Stimulated activated naive CD8-positive, alpha-beta T cell treated with anti-CD3 and anti-CD28 coated beads, Interleukin-15, Interleukin-2, amounts not matched to agents 100 ng/mL and 50 ng/mL, for 24 hours (primary cell): ENCODE measurements around the gene ITPR2.
"Not testable (repeated sequence)": the region's sequence is repeated elsewhere in the genome, so short reads cannot be mapped to it uniquely, and the experiment has no call there.

Experiments
- H3K27ac Mint-ChIP-seq: one replicate; pipeline ENCODE4 v1.8.0; 2021; ENCODE audit warnings: mild to moderate bottlenecking, mixed read lengths
- H3K27me3 Mint-ChIP-seq: one replicate; pipeline ENCODE4 v1.8.0; 2021; ENCODE audit warnings: mixed read lengths
- H3K36me3 Mint-ChIP-seq: one replicate; pipeline ENCODE4 v1.8.0; 2021; ENCODE audit warnings: low read depth, mixed read lengths
- H3K4me1 Mint-ChIP-seq: one replicate; pipeline ENCODE4 v1.8.0; 2021; ENCODE audit warnings: low read depth, mixed read lengths
- H3K4me3 Mint-ChIP-seq: one replicate; pipeline ENCODE4 v1.8.0; 2021; ENCODE audit warnings: mild to moderate bottlenecking, mixed read lengths
- H3K9me3 Mint-ChIP-seq: one replicate; pipeline ENCODE4 v1.8.0; 2021; ENCODE audit warnings: mixed read lengths

Gene ITPR2

DNA sequence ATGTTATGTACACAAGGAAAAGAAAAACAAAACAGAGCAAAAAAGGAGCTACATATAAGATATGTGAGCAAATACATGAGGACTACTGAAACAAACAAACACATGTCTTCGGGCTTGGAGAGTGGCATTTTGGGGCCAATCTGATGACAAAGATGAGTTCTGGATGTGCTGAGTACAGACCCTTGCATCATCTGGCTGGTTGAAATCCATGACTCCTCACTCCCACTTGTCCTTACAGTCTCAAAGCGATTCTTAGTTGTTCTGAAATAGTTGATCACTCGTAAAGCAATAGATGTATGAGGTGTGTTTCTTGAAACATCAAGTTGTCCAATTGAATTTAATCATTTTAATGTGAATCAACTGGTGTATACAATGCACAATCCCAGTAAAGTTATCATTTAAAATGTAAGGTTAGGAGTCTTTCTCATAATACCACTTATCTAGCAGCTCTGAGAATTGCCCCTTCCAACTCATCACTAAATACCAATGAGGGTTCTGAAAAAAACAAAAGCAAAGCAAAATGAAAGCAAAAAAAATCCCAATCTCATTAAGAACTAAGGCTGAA, 136.9 kb downstream of the ITPR2 start:
- H3K36me3 Mint-ChIP-seq: peaks cover 67% of the 10 kb centered on the region
- peak overlapping the region; percentile 56 for H3K27ac Mint-ChIP-seq
- H3K4me3 Mint-ChIP-seq: no peak overlapping the region
- peaks cover 13% of the 10 kb centered on the region for H3K4me1 Mint-ChIP-seq
- no peaks in the 10 kb centered on the region for H3K27me3 Mint-ChIP-seq
- no peaks in the 10 kb centered on the region for H3K9me3 Mint-ChIP-seq

DNA sequence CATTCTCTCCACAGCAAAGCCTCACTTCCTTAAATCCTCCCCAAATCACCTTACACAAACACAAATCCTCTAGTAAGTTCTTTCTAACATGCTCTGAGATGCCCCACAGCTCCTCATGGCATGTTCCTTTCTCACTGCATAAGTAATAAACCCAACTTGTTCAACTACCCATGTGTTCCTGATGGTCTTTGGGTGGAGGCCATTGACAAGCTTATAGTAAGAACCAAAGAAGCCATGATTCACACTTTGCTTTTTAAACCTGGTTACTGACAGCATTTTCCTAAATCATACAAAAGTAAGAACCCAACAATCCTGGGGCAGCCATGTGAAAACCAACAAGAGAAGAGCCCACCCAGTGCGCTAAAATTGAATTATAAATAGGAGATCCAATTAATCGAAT, 138.6 kb downstream of the ITPR2 start:
- H3K4me1 Mint-ChIP-seq: peaks cover 13% of the 10 kb centered on the region
- peaks cover 79% of the 10 kb centered on the region for H3K36me3 Mint-ChIP-seq
- no peaks in the 10 kb centered on the region for H3K27me3 Mint-ChIP-seq
- H3K27ac Mint-ChIP-seq: no peak overlapping the region
- H3K9me3 Mint-ChIP-seq: no peaks in the 10 kb centered on the region
- no peak overlapping the region for H3K4me3 Mint-ChIP-seq

DNA sequence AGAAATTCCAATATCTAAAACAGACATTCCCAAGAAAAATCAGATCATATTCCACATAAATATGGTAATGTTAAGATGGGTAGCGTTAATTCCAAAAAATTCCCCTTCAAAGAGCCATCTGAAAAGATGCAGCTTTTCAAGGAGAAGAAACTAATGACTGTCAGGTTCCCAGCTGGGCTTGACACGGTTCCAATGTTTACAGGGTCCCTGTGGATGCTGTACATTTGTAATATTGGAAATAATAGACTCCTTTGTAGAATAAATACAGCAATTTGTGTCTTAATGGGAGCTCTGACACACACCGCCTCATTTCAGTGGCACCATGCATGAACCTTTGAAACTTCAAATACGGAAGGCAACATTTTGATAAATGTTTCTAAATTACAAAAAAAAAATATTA, 140.6 kb downstream of the ITPR2 start:
- no peaks in the 10 kb centered on the region for H3K9me3 Mint-ChIP-seq
- peaks cover 75% of the 10 kb centered on the region for H3K36me3 Mint-ChIP-seq
- H3K4me3 Mint-ChIP-seq: no peak overlapping the region
- H3K27me3 Mint-ChIP-seq: no peaks in the 10 kb centered on the region
- H3K27ac Mint-ChIP-seq: no peak overlapping the region
- H3K4me1 Mint-ChIP-seq: peaks cover 5% of the 10 kb centered on the region

DNA sequence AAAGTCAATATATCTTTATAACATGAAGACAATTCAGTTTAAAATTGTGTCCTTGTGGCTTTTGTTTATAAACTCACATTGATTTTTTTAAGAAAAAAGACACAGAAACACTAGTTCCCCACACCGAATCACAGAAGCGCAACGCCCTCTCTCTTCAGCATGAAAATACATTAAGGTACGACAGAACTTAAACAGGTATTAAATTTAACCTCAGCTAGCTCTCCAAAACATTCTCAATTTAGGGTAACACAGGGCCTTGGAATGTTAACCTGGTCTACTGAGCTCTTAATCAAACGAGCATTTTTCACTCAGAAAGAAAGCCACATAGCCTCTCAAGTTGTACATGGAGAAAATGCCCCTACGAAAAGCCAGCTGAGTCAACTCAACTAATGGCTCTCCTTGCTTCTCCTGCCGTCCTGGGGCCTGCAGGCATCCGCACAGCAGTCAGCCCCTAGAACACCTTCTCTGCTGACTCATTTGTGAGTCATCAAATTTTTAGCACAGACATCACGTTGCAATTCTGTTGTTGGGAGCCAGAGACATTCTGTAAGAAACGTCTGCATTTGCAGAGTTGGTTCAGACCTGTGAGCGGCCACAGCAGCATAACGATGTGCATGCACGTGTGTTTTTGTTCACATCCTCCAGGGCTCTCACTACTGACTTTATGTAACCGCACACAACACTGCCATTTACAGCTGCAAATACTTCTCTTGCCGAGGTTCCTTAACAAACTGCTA, 141.6 kb downstream of the ITPR2 start:
- Mint-ChIP-seq H3K36me3 (peaks cover 74% of the 10 kb centered on the region), H3K9me3 (no peaks in the 10 kb centered on the region), H3K27ac (no peak overlapping the region), H3K27me3 (no peaks in the 10 kb centered on the region), H3K4me3 (no peak overlapping the region), H3K4me1 (no peaks in the 10 kb centered on the region)

DNA sequence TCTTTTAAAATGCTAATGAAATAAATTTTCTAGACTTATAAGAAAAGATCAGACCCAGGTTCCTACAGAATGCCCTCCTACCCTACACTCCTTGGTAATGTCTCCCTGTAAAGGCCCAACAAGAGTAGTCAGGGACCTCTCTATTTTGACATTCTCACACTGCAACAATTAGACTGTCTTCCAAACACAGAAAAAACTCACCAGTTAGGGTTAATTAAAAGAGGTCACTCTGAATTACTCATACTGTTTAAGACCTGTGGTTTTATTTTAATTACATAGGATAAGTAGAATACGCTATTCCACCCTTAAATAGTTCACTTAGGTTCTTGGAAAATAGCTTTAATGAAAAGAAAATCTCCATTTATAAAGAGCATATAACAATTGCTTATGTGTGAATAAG, 142.4 kb downstream of the ITPR2 start:
- Mint-ChIP-seq H3K27ac (no peak overlapping the region), H3K4me3 (no peak overlapping the region), H3K27me3 (no peaks in the 10 kb centered on the region), H3K9me3 (no peaks in the 10 kb centered on the region), H3K36me3 (peaks cover 72% of the 10 kb centered on the region), H3K4me1 (no peaks in the 10 kb centered on the region)

DNA sequence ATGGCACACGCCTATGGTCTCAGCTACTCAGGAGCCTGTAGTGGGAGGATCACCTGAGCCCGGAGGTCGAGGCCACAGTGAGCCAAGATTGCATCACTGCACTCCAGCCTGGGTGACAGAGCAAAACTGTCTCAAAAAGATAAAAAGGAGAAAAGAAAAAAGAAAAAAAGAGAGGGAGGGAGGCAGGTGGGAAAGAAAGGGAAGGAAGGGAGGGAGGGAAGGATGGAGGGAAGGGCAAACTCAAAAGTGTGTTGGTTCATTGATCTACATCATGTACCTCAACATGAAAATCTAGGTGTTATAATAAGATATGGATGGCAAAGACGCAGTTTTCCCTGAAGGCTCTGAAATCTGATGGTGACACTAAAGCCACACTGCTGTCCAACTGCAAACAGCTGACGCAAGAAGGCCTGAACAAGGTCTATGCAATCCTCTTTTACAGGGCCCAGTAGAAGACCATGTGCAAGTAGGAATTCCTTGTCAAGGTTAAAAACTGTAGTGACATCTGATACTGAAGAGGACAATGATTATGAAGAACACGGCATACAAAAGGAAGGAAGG, 143.6 kb downstream of the ITPR2 start:
- H3K36me3 Mint-ChIP-seq: peaks cover 71% of the 10 kb centered on the region

DNA sequence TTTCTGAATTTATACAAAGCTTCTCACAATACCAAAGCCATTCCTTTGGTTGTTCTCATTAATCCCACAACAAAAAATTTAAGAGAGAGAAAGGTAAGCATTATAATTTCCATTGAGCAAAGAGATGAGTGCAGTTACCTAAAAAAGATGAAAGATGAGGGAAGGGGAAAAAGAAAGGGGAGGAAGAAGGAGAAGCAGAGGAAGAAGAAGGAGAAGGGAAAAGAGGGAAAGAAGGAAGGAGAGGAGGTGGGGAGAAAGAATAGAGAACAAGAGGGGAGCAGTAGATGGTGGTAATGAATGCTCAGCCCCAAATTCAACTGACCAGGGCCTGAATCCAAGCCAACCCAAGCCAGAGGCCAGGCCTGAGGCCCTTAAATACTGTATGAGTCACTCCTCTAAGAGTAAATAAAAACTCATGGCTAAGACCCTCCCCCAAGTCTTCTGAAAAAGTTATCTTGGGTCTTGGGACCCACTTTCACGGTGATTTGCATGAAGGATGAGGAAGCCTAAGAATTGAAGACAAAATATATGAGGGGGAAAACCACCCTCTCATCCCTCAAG, 144.6 kb downstream of the ITPR2 start:
- Mint-ChIP-seq H3K27ac (no peak overlapping the region), H3K9me3 (no peaks in the 10 kb centered on the region), H3K4me1 (no peaks in the 10 kb centered on the region), H3K27me3 (no peaks in the 10 kb centered on the region), H3K36me3 (peaks cover 71% of the 10 kb centered on the region), H3K4me3 (no peak overlapping the region)

More for the DNA sequence above, 143.6 kb downstream of the ITPR2 start:
- no peaks in the 10 kb centered on the region for H3K27me3 Mint-ChIP-seq
- H3K27ac Mint-ChIP-seq: no peak overlapping the region
- no peaks in the 10 kb centered on the region for H3K9me3 Mint-ChIP-seq
- no peaks in the 10 kb centered on the region for H3K4me1 Mint-ChIP-seq
- H3K4me3 Mint-ChIP-seq: no peak overlapping the region

DNA sequence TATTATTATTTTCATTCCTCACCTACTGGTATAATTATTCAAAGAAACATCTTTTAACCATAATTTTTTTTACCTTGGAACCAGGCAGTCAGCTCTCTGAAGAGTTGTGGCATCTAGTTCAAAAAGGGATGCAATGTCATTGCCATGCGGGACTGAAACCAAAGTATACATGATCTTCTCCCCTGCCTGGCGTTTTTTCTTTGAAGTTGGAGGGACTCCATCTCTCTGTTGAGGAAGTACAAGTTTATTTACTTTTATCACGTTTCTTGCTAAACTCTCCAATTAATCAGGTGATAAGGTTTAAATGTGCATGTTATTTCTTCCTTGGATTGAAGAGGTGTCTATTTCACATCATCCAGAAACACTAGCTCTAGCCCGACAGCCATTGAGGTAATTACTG, 146.6 kb downstream of the ITPR2 start:
- H3K9me3 Mint-ChIP-seq: no peaks in the 10 kb centered on the region
- no peak overlapping the region for H3K27ac Mint-ChIP-seq
- no peaks in the 10 kb centered on the region for H3K4me1 Mint-ChIP-seq
- no peaks in the 10 kb centered on the region for H3K27me3 Mint-ChIP-seq
- no peak overlapping the region for H3K4me3 Mint-ChIP-seq
- H3K36me3 Mint-ChIP-seq: peaks cover 70% of the 10 kb centered on the region

DNA sequence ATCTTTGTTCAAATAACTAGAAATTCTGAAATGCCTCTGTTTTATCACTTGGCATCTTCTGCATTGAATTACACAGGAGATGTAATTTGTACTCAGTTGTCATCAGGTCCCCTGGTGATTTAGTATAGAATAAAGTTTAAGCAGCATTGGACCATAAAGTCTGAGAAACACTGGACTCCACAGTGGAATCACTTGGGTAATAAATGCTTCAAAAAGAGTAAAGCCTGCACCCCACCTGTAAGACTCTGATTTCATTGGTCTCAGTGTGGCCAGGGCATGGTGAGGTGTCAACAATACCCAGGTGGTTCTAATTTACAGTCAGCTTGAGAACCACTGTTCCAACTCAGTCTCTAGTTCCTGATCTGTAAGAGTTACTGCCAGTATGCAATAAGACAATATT, 148.9 kb downstream of the ITPR2 start:
- H3K4me3 Mint-ChIP-seq: no peak overlapping the region
- peaks cover 4% of the 10 kb centered on the region for H3K4me1 Mint-ChIP-seq
- H3K27ac Mint-ChIP-seq: no peak overlapping the region
- peaks cover 63% of the 10 kb centered on the region for H3K36me3 Mint-ChIP-seq
- no peaks in the 10 kb centered on the region for H3K9me3 Mint-ChIP-seq
- no peaks in the 10 kb centered on the region for H3K27me3 Mint-ChIP-seq

DNA sequence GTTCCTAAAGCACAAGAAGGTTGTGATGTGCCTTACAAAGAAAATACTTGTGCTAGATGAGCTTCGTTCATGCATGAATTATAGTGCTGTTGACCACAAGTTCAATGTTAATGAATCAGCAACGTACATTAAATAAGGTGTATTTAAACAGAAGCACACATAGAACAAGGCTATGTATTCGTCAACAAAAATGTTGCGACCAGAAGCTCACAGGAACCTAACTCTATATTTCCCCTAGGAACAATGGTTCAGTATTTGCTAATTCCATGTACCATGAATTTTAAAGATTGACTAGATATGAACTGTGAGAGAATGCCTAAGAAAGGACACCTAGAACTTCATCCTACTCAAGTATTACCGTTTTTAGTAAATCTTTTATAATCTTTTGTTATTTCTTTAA, 149.6 kb downstream of the ITPR2 start:
- no peaks in the 10 kb centered on the region for H3K9me3 Mint-ChIP-seq
- H3K27me3 Mint-ChIP-seq: no peaks in the 10 kb centered on the region
- H3K36me3 Mint-ChIP-seq: peaks cover 60% of the 10 kb centered on the region
- peaks cover 4% of the 10 kb centered on the region for H3K4me1 Mint-ChIP-seq
- no peak overlapping the region for H3K4me3 Mint-ChIP-seq
- H3K27ac Mint-ChIP-seq: no peak overlapping the region

DNA sequence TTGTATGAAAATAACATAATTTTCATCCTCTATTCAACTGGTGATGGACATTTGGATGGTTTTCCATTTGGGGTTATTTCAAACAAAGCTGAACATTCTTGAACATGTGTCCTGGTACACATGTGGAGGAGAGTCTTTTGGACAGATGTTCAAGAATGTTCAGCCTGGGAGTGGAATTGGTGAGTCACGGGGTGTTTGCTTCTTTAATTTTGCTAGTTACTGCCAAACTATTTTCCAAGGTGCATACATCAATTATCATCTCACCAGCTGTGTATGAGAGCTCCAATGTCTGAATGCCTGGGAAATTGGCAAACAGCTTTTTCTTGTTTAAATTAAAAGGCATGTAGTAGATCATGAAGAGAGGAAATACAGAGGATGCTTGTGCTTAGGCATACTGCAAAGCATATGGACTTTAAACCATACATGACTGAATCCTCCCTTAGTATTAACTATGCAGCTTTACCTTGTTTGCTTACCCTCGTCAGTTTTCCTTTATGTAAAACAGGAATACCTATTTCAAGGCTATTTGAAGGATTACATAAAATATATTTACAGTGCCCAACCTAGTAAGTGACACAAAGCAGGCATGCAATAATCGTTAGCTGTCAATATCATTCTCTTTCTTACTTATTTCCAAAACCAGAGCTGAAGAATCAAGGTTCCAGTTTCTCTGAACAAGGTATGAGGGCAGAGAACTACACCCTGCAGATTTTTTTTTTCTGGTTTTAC, 152.1 kb downstream of the ITPR2 start:
- no peaks in the 10 kb centered on the region for H3K27me3 Mint-ChIP-seq
- no peak overlapping the region for H3K4me3 Mint-ChIP-seq
- no peak overlapping the region for H3K27ac Mint-ChIP-seq
- peaks cover 4% of the 10 kb centered on the region for H3K4me1 Mint-ChIP-seq
- no peaks in the 10 kb centered on the region for H3K9me3 Mint-ChIP-seq
- H3K36me3 Mint-ChIP-seq: peaks cover 61% of the 10 kb centered on the region

DNA sequence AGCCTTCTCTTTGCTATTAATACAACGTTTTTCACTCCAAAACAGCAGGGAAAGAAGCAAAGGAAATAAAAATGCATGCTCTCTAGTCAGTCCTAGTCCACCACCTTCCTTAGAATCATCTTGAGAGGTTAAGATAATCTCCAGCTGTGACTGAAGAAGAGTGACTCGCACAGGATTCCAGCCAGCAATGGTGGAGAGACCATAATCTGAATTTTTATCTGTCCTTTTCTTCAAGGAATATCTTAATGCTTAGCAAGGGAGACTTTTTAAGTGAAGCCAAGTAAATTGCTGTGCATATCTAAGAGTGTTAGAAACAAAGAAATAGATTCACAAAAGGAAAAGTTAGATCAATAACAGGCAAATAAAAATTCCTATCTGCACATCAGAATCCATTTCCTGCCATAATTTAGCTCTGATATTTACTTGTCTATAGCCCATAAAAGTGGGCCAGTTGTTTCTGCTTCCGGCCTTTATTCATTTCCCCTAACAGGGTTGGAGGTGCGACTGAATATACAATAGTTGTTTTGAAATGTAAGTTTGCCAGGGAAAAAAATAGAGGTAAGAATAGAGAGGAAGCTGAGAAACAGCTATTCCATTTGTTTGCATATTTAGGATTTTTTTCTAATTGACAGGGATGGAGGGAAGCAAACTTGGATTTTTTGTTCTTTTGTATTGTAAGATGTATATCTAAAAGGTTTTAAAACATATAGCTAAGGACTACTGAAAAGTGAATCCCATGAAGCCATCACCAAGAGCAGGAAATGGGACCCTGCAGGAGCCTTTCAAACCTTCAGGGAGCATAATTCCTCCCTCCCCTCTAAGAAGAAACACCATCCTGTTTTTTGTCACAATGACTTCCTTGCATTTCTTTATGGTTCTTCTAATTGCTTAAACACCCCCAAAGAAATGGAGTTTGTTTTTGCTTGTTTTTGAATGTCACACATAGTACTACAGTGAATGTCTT, 154.0 kb downstream of the ITPR2 start:
- Mint-ChIP-seq H3K4me1 (peaks cover 4% of the 10 kb centered on the region), H3K9me3 (no peaks in the 10 kb centered on the region), H3K27me3 (no peaks in the 10 kb centered on the region), H3K36me3 (peaks cover 43% of the 10 kb centered on the region), H3K4me3 (no peak overlapping the region), H3K27ac (no peak overlapping the region)

DNA sequence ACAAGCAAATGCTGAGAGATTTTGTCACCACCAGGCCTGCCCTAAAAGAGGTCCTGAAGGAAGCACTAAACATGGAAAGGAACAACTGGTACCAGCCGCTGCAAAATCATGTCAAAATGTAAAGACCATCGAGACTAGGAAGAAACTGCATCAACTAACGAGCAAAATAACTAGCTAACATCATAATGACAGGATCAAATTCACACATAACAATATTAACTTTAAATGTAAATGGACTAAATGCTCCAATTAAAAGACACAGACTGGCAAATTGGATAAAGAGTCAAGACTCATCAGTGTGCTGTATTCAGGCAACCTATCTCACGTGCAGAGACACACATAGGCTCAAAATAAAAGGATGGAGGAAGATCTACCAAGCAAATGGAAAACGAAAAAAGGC, 161.5 kb downstream of the ITPR2 start:
- not testable (repeated sequence) for H3K27ac Mint-ChIP-seq, H3K9me3 Mint-ChIP-seq, H3K4me3 Mint-ChIP-seq, H3K27me3 Mint-ChIP-seq, H3K4me1 Mint-ChIP-seq
- peaks cover 33% of the 10 kb centered on the region for H3K36me3 Mint-ChIP-seq

DNA sequence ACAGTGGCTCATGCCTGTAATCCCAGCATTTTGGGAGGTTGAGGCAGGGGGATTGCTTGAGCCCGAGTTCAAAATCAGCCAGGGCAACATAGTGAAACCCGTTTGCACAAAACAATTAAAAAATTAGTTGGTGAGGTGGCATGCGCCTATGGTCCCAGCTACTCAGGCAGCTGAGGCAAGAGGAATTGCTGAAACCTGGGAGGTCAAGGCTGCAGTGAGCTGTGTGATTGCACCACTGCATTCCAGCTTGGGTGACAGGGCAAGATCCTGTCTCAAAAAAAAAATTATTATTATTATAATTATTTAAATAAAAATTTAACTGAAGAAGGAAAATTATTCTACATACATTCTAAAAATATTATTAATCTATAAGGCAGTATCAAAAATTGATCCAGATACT, 164.1 kb downstream of the ITPR2 start:
- H3K27ac Mint-ChIP-seq: no peak overlapping the region
- peaks cover 42% of the 10 kb centered on the region for H3K36me3 Mint-ChIP-seq
- H3K9me3 Mint-ChIP-seq: no peaks in the 10 kb centered on the region
- no peaks in the 10 kb centered on the region for H3K4me1 Mint-ChIP-seq
- no peak overlapping the region for H3K4me3 Mint-ChIP-seq
- no peaks in the 10 kb centered on the region for H3K27me3 Mint-ChIP-seq
